ENCODE measurements around the gene ARMC2. TPM values are rescaled to one million over a fixed set of nuclear protein-coding genes. Genes with fewer than 3 reads are reported as not detected.
"Not testable (repeated sequence)": the region's sequence is repeated elsewhere in the genome, so short reads cannot be mapped to it uniquely, and the experiment has no call there.

ARMC2 gene
- total RNA-seq, 4 donors from 2014 or later: 0.27 to 4.1 (median 1.2) TPM

DNA sequence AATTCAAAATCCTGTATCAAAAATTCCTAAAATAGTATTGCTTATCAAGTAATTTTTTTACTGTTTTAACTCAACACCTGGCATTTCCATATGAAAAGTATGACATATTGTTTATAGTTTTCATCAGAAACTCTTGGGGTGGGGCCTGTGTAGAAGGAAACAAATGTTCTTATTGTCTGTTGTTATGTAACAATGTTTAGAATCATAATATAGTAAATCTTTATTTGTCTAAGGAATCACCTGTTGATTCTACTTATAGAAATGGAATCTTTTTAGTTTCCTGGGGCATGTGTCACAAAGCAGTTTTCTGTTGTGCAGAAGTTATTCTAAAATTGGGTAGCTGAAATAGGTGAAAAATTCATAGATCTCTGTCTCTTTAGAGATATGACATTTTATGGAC, 4.9 kb downstream of the ARMC2 start:
- TF ChIP-seq POLR2A (IDR thresholded peaks at IDR 0.05) (no peak), CTCF (IDR thresholded peaks at IDR 0.05) (no peak)
- Histone ChIP-seq H3K4me1 (peaks cover 0 to 27% (median 14%) of the 10 kb centered on the region in 3 donors), H3K9me3 (no peaks in the 10 kb centered on the region), H3K27ac (no peak overlapping the region), H3K27me3 (no peaks in the 10 kb centered on the region), H3K36me3 (peaks cover 0 to 39% (median 0%) of the 10 kb centered on the region in 3 donors), H3K4me3 (no peak overlapping the region)
- no peak for DNase-seq
- intact Hi-C loops (cut with DNase I): no loop called here

- H3K9me3 ChIP-seq: no peaks in the 10 kb centered on the region
- no peak overlapping the region for H3K4me3 ChIP-seq
- WGBS, 2 donors: 81 to 83% methylated on average over 4 of the region's 4 CpGs
- peaks cover 0 to 27% (median 0%) of the 10 kb centered on the region in 3 donors for H3K36me3 ChIP-seq
- no peaks in the 10 kb centered on the region for H3K4me1 ChIP-seq
- intact Hi-C loops (cut with DNase I): no loop called here
- no peak for DNase-seq
- TF ChIP-seq POLR2A (IDR thresholded peaks at IDR 0.05) (no peak), CTCF (IDR thresholded peaks at IDR 0.05) (no peak)
- no peak overlapping the region for H3K27ac ChIP-seq
- H3K27me3 ChIP-seq: no peaks in the 10 kb centered on the region
These were observed 14.4 kb downstream of the ARMC2 start for GRCh38 chr6:108862479-108863191.

DNA sequence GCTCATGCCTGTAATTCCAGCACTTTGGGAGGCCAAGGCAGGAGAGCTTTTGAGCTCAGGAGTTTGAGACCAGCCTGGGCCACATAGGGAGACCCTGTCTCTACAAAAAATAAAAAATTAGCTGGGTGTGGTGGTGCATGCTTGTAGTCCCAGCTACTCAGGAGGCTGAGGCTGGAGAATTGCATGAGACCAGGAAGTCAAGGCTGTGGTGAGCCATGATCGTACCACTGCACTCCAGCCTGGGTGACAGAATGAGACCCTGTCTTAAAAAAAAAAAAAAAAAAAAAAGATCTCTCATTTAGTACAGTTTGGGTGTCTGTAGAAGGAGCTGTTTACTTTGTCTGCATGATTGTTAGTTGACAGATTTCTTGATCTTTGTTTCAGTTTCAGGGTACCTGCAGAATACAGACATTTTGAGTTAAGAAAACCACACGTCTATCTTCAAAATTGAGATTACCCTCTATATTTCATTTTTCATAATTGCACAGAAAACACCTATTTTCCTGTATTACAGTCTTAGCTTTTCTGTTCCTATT, 17.6 kb downstream of the ARMC2 start:
- WGBS, 2 donors: 72 to 76% methylated on average over 2 of the region's 2 CpGs
- H3K4me1 ChIP-seq; H3K4me3 ChIP-seq; H3K27ac ChIP-seq; DNase-seq; H3K27me3 ChIP-seq; intact Hi-C loops (cut with DNase I); H3K9me3 ChIP-seq: not testable (repeated sequence)
- H3K36me3 ChIP-seq: peaks cover 0 to 24% (median 0%) of the 10 kb centered on the region in 3 donors

DNA sequence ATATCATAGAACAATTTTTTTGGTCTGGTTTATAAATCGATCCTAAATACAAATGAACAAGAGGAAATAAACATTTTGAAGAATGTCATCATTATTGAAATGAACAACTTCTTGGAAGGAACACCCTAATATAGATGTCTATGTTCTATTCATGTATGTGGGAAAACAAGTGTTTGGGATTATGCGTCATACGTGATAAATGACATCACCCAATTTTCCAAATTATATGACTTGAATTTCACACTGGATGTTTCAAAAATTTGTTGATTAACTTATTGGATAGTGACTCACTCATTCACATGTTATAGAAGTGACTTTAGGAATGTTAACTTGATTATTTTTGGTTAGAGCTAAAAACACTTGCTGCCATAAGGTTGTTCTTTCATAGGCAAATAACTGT, 18.6 kb downstream of the ARMC2 start:
- no peak overlapping the region for H3K4me3 ChIP-seq
- no peak for DNase-seq
- no peaks in the 10 kb centered on the region for H3K27me3 ChIP-seq
- WGBS, 2 donors: 86 to 94% methylated on average over 3 of the region's 3 CpGs
- H3K4me1 ChIP-seq: peaks cover 0 to 3% (median 0%) of the 10 kb centered on the region in 3 donors
- H3K27ac ChIP-seq: no peak overlapping the region
- TF ChIP-seq CTCF (IDR thresholded peaks at IDR 0.05) (no peak), POLR2A (IDR thresholded peaks at IDR 0.05) (no peak)
- H3K9me3 ChIP-seq: no peaks in the 10 kb centered on the region
- intact Hi-C loops (cut with DNase I): no loop called here
- peaks cover 0 to 15% (median 0%) of the 10 kb centered on the region in 3 donors for H3K36me3 ChIP-seq

- no peak overlapping the region for H3K4me3 ChIP-seq
- WGBS, 2 donors: 95% methylated on average over 8 of the region's 8 CpGs
- H3K27ac ChIP-seq: no peak overlapping the region
- intact Hi-C loops (cut with DNase I): no loop called here
- peaks cover 0 to 16% (median 0%) of the 10 kb centered on the region in 3 donors for H3K4me1 ChIP-seq
- DNase-seq: no peak
- H3K27me3 ChIP-seq: no peaks in the 10 kb centered on the region
- peaks cover 0 to 15% (median 0%) of the 10 kb centered on the region in 3 donors for H3K36me3 ChIP-seq
- TF ChIP-seq POLR2A (IDR thresholded peaks at IDR 0.05): no peak
- TF ChIP-seq CTCF (IDR thresholded peaks at IDR 0.05): no peak
- no peaks in the 10 kb centered on the region for H3K9me3 ChIP-seq
These were observed 20.4 kb downstream of the ARMC2 start for GRCh38 chr6:108868647-108869046.

All from esophagus squamous epithelium (tissue), 5 donors.